ENCODE results near the gene IMMP2L. TPM values are rescaled to one million over a fixed set of nuclear protein-coding genes. Genes with fewer than 3 reads are reported as not detected.
"Not testable (repeated sequence)": the region's sequence is repeated elsewhere in the genome, so short reads cannot be mapped to it uniquely, and the experiment has no call there.

IMMP2L gene
- total RNA-seq, 2 experiments from 2014 or later, result 5.2 to 6.5 TPM

GRCh38 chr7:111485701-111486380 is 76.5 kb downstream of the IMMP2L start:
- no peaks in the 10 kb centered on the region for H3K4me1 Mint-ChIP-seq
- H3K4me3 Mint-ChIP-seq, result no peak overlapping the region
- H3K27me3 Mint-ChIP-seq, result no peaks in the 10 kb centered on the region
- no peaks in the 10 kb centered on the region for H3K9me3 Mint-ChIP-seq
- ChIA-PET POLR2A (no interaction called here), CTCF (no interaction called here)
- no peaks in the 10 kb centered on the region for H3K36me3 Mint-ChIP-seq (ENCODE audit: low read depth)
- no peak overlapping the region for H3K27ac Mint-ChIP-seq
- no peak for DNase-seq

GRCh38 chr7:111483078-111483477 is 79.2 kb downstream of the IMMP2L start:
- CTCF ChIA-PET, result no interaction called here
- Mint-ChIP-seq H3K4me3 (no peak overlapping the region), H3K9me3 (no peaks in the 10 kb centered on the region), H3K36me3 (ENCODE audit: low read depth) (no peaks in the 10 kb centered on the region), H3K27me3 (no peaks in the 10 kb centered on the region), H3K27ac (no peak overlapping the region), H3K4me1 (no peaks in the 10 kb centered on the region)
- DNase-seq, result no peak
- POLR2A ChIA-PET, result no interaction called here

GRCh38 chr7:111477462-111478225 is 84.6 kb downstream of the IMMP2L start:
- Mint-ChIP-seq H3K36me3 (ENCODE audit: low read depth) (no peaks in the 10 kb centered on the region), H3K27ac (no peak overlapping the region), H3K9me3 (no peaks in the 10 kb centered on the region), H3K4me3 (no peak overlapping the region), H3K4me1 (no peaks in the 10 kb centered on the region), H3K27me3 (no peaks in the 10 kb centered on the region)
- DNase-seq, result no peak
- POLR2A ChIA-PET, result no interaction called here
- CTCF ChIA-PET, result no interaction called here

GRCh38 chr7:111476586-111477293 is 85.6 kb downstream of the IMMP2L start:
- CTCF ChIA-PET, result interaction anchor here (0.5 kb wide), 1 partner anchor 239 kb away, joined by 4 read pairs; no protein-coding TSS in a partner anchor
- H3K27me3 Mint-ChIP-seq, result no peaks in the 10 kb centered on the region
- no peaks in the 10 kb centered on the region for H3K36me3 Mint-ChIP-seq (ENCODE audit: low read depth)

GRCh38 chr7:111475959-111476358 is 86.3 kb downstream of the IMMP2L start:
- H3K27me3 Mint-ChIP-seq, result no peaks in the 10 kb centered on the region
- H3K27ac Mint-ChIP-seq, result no peak overlapping the region
- no peaks in the 10 kb centered on the region for H3K36me3 Mint-ChIP-seq (ENCODE audit: low read depth)
- ChIA-PET POLR2A (no interaction called here), CTCF (no interaction called here)
- H3K9me3 Mint-ChIP-seq, result peaks cover 4% of the 10 kb centered on the region
- H3K4me3 Mint-ChIP-seq, result no peak overlapping the region
- H3K4me1 Mint-ChIP-seq, result no peaks in the 10 kb centered on the region
- DNase-seq, result no peak

More at GRCh38 chr7:111476586-111477293, 85.6 kb downstream of the IMMP2L start:
- no peak overlapping the region for H3K4me3 Mint-ChIP-seq
- DNase-seq, result no peak
- no peaks in the 10 kb centered on the region for H3K4me1 Mint-ChIP-seq
- no peak overlapping the region for H3K27ac Mint-ChIP-seq
- no peaks in the 10 kb centered on the region for H3K9me3 Mint-ChIP-seq
- POLR2A ChIA-PET, result no interaction called here

GRCh38 chr7:111475419-111475748 is 86.9 kb downstream of the IMMP2L start:
- ChIA-PET CTCF (no interaction called here), POLR2A (no interaction called here)
- no peaks in the 10 kb centered on the region for H3K4me1 Mint-ChIP-seq
- no peaks in the 10 kb centered on the region for H3K27me3 Mint-ChIP-seq
- H3K27ac Mint-ChIP-seq, result no peak overlapping the region
- no peak overlapping the region for H3K4me3 Mint-ChIP-seq
- peaks cover 6% of the 10 kb centered on the region for H3K9me3 Mint-ChIP-seq
- DNase-seq, result no peak
- H3K36me3 Mint-ChIP-seq (ENCODE audit: low read depth), result no peaks in the 10 kb centered on the region

- CTCF ChIA-PET, result no interaction called here
- DNase-seq, result no peak
These were observed 87.4 kb downstream of the IMMP2L start for GRCh38 chr7:111474723-111475418.

GRCh38 chr7:111473449-111474198 is 88.7 kb downstream of the IMMP2L start:
- CTCF ChIA-PET, result no interaction called here
- Mint-ChIP-seq H3K27ac (no peak overlapping the region), H3K36me3 (ENCODE audit: low read depth) (no peaks in the 10 kb centered on the region), H3K27me3 (no peaks in the 10 kb centered on the region), H3K4me1 (no peaks in the 10 kb centered on the region), H3K4me3 (no peak overlapping the region), H3K9me3 (peaks cover 10% of the 10 kb centered on the region)
- POLR2A ChIA-PET, result no interaction called here
- no peak for DNase-seq

More at GRCh38 chr7:111474723-111475418, 87.4 kb downstream of the IMMP2L start:
- Mint-ChIP-seq H3K27me3 (no peaks in the 10 kb centered on the region), H3K36me3 (ENCODE audit: low read depth) (no peaks in the 10 kb centered on the region), H3K27ac (no peak overlapping the region), H3K4me3 (no peak overlapping the region), H3K4me1 (no peaks in the 10 kb centered on the region), H3K9me3 (peaks cover 6% of the 10 kb centered on the region)
- POLR2A ChIA-PET, result no interaction called here

GRCh38 chr7:111470998-111471397 is 91.3 kb downstream of the IMMP2L start:
- no peaks in the 10 kb centered on the region for H3K27me3 Mint-ChIP-seq
- CTCF ChIA-PET, result no interaction called here
- DNase-seq, result no peak

GRCh38 chr7:111469894-111470293 is 92.4 kb downstream of the IMMP2L start:
- H3K36me3 Mint-ChIP-seq (ENCODE audit: low read depth); H3K4me1 Mint-ChIP-seq; H3K4me3 Mint-ChIP-seq; H3K27ac Mint-ChIP-seq; POLR2A ChIA-PET; DNase-seq; H3K27me3 Mint-ChIP-seq; CTCF ChIA-PET: not testable (repeated sequence)
- peaks cover 18% of the 10 kb centered on the region for H3K9me3 Mint-ChIP-seq

More at GRCh38 chr7:111470998-111471397, 91.3 kb downstream of the IMMP2L start:
- Mint-ChIP-seq H3K4me3 (no peak overlapping the region), H3K4me1 (no peaks in the 10 kb centered on the region), H3K27ac (no peak overlapping the region), H3K36me3 (ENCODE audit: low read depth) (no peaks in the 10 kb centered on the region), H3K9me3 (peaks cover 15% of the 10 kb centered on the region)
- POLR2A ChIA-PET, result no interaction called here

- H3K27ac Mint-ChIP-seq; H3K4me1 Mint-ChIP-seq; H3K36me3 Mint-ChIP-seq (ENCODE audit: low read depth); H3K27me3 Mint-ChIP-seq; DNase-seq; H3K4me3 Mint-ChIP-seq; POLR2A ChIA-PET; CTCF ChIA-PET: not testable (repeated sequence)
- peaks cover 13% of the 10 kb centered on the region for H3K9me3 Mint-ChIP-seq
These were observed 96.5 kb downstream of the IMMP2L start for GRCh38 chr7:111465774-111466173.

GRCh38 chr7:111460695-111461094 is 101.6 kb downstream of the IMMP2L start:
- no peak overlapping the region for H3K4me3 Mint-ChIP-seq
- no peak for DNase-seq
- ChIA-PET POLR2A (no interaction called here), CTCF (no interaction called here)
- peaks cover 3% of the 10 kb centered on the region for H3K9me3 Mint-ChIP-seq
- no peaks in the 10 kb centered on the region for H3K4me1 Mint-ChIP-seq
- no peak overlapping the region for H3K27ac Mint-ChIP-seq
- H3K27me3 Mint-ChIP-seq, result no peaks in the 10 kb centered on the region
- no peaks in the 10 kb centered on the region for H3K36me3 Mint-ChIP-seq (ENCODE audit: low read depth)

Measured in activated CD4-positive, alpha-beta T cell treated with anti-CD3 and anti-CD28 coated beads, Interleukin-2, amount 10 ng/mL, durations not matched to agents 7 days and 5 days (primary cell).